GM23338 (cell line): ENCODE results near the gene MED1. TPM values are rescaled to one million over a fixed set of nuclear protein-coding genes. Genes with fewer than 3 reads are reported as not detected.
"Not testable (repeated sequence)": the region's sequence is repeated elsewhere in the genome, so short reads cannot be mapped to it uniquely, and the experiment has no call there.

Source experiments
- ATAC-seq: fragments of 200-7000 bp; cut with Tn5 transposase; 3 replicates; pipeline ENCODE4 v1.9.1; 2020
- DNase-seq: peaks from one replicate; pipeline ENCODE4 v3.0.0-alpha.2; 2015; ENCODE audit warnings: low spot score
- H2AFZ ChIP-seq: fragments of 200-600 bp; sonication (generic); 2 replicates; pipeline ENCODE4 v1.8.0; 2016; ENCODE audit warnings: antibody characterized with exemption, mild to moderate bottlenecking, moderate library complexity
- H3F3A ChIP-seq: fragments of 200-600 bp; sonication (generic); replicated peaks from 2 replicates; pipeline ENCODE4 v1.8.0; 2017; ENCODE audit warnings: antibody characterized with exemption, mixed run types, low read depth
- H3K27ac ChIP-seq: fragments of 200-600 bp; sonication (generic); 2 replicates; pipeline ENCODE4 v1.6.1; 2016; ENCODE audit warnings: low read depth
- H3K27me3 ChIP-seq: fragments of 200-600 bp; sonication (generic); 2 replicates; pipeline ENCODE4 v1.8.0; 2016; ENCODE audit warnings: mild to moderate bottlenecking, mixed run types, moderate library complexity; ENCODE audit not compliant: insufficient read depth
- H3K36me3 ChIP-seq: fragments of 200-600 bp; sonication (generic); 2 replicates; pipeline ENCODE4 v1.8.0; 2016; ENCODE audit warnings: mild to moderate bottlenecking; ENCODE audit not compliant: insufficient read depth
- H3K4me1 ChIP-seq: fragments of 200-600 bp; sonication (generic); 2 replicates; pipeline ENCODE4 v1.8.0; 2016; ENCODE audit warnings: mild to moderate bottlenecking, moderate library complexity; ENCODE audit not compliant: insufficient read depth
- H3K4me2 ChIP-seq: fragments of 200-600 bp; sonication (generic); 2 replicates; pipeline ENCODE4 v1.7.1; 2017; ENCODE audit warnings: mixed run types
- H3K4me3 ChIP-seq: fragments of 200-600 bp; sonication (generic); 2 replicates; pipeline ENCODE4 v1.6.1; 2016; ENCODE audit warnings: mixed run types
- H3K79me2 ChIP-seq: fragments of 200-600 bp; sonication (generic); replicated peaks from 2 replicates; pipeline ENCODE4 v1.8.0; 2017; ENCODE audit warnings: mild to moderate bottlenecking; ENCODE audit not compliant: insufficient read depth
- H3K9me2 ChIP-seq: fragments of 200-600 bp; sonication (generic); 2 replicates; pipeline ENCODE4 v1.8.0; 2017; ENCODE audit not compliant: insufficient read depth
- H4K20me1 ChIP-seq: fragments of 200-600 bp; sonication (generic); replicated peaks from 2 replicates; pipeline ENCODE4 v1.8.0; 2017; ENCODE audit warnings: mild to moderate bottlenecking; ENCODE audit not compliant: insufficient read depth
- H3K27ac Mint-ChIP-seq: 2 replicates; pipeline ENCODE4 v1.8.0; 2020; ENCODE audit warnings: inconsistent platforms, mild to moderate bottlenecking, moderate library complexity, mixed read lengths
- H3K27me3 Mint-ChIP-seq: 3 replicates; pipeline ENCODE4 v1.8.0; 2022; ENCODE audit warnings: low read depth, mild to moderate bottlenecking, moderate library complexity, mixed read lengths, inconsistent platforms; ENCODE audit not compliant: insufficient read depth, poor library complexity
- H3K36me3 Mint-ChIP-seq: 3 replicates; pipeline ENCODE4 v1.8.0; 2021; ENCODE audit warnings: low read depth, mild to moderate bottlenecking, inconsistent platforms, moderate library complexity, mixed read lengths
- H3K4me1 Mint-ChIP-seq: 3 replicates; pipeline ENCODE4 v1.8.0; 2020; ENCODE audit warnings: mild to moderate bottlenecking, inconsistent platforms, mixed read lengths
- H3K4me3 Mint-ChIP-seq: 3 replicates; pipeline ENCODE4 v1.8.0; 2021; ENCODE audit warnings: moderate library complexity, mild to moderate bottlenecking, inconsistent platforms, mixed read lengths
- H3K9me3 Mint-ChIP-seq: 3 replicates; pipeline ENCODE4 v1.8.0; 2020; ENCODE audit warnings: moderate library complexity, mild to moderate bottlenecking, inconsistent platforms, mixed read lengths
- CREB1 ChIP-seq: fragments of 250-450 bp; sonication (Bioruptor Pico); IDR thresholded peaks from 2 replicates; pipeline ENCODE4 v1.5.0; 2020; ENCODE audit warnings: low read depth, mild to moderate bottlenecking, moderate library complexity
- CTCF ChIP-seq, 2 experiments: fragments of 200-600 bp in 1 of 2; sonication (generic) in 1 of 2; conservative IDR thresholded peaks; 2 replicates each; pipeline versions ENCODE4 v1.5.1 to v1.6.1; 2016 to 2017; ENCODE audit warnings: antibody characterized with exemption in 2 of 2, low read depth in 2 of 2, mild to moderate bottlenecking in 2 of 2, moderate library complexity in 1 of 2
- ETS1 ChIP-seq: IDR thresholded peaks from 2 replicates; pipeline ENCODE4 v1.6.1; 2016; ENCODE audit warnings: antibody characterized with exemption
- EZH2 ChIP-seq: fragments of 200-600 bp; sonication (generic); IDR thresholded peaks from one replicate; pipeline ENCODE4 v1.8.0; 2017; ENCODE audit warnings: antibody characterized with exemption, mild to moderate bottlenecking, low read depth; ENCODE audit not compliant: unreplicated experiment
- EZH2phosphoT487 ChIP-seq: fragments of 200-600 bp; sonication (generic); IDR thresholded peaks from one replicate; pipeline ENCODE4 v1.8.1; 2018; ENCODE audit warnings: antibody characterized with exemption; ENCODE audit not compliant: unreplicated experiment
- JUNB ChIP-seq: IDR thresholded peaks from one replicate; pipeline ENCODE4 v1.6.1; 2016; ENCODE audit warnings: antibody characterized with exemption; ENCODE audit not compliant: unreplicated experiment
- NANOG ChIP-seq: IDR thresholded peaks from 2 replicates; pipeline ENCODE4 v1.6.1; 2016; ENCODE audit warnings: antibody characterized with exemption, borderline replicate concordance
- POLR2AphosphoS5 ChIP-seq: IDR thresholded peaks from 2 replicates; pipeline ENCODE4 v1.6.1; 2016; ENCODE audit warnings: antibody characterized with exemption, low read depth
- REST ChIP-seq: IDR thresholded peaks from one replicate; pipeline ENCODE4 v1.6.1; 2018; ENCODE audit warnings: antibody characterized with exemption; ENCODE audit not compliant: unreplicated experiment
- STAT1 ChIP-seq: IDR thresholded peaks from one replicate; pipeline ENCODE4 v1.6.1; 2016; ENCODE audit warnings: antibody characterized with exemption; ENCODE audit not compliant: unreplicated experiment
- ZNF114 ChIP-seq: fragments of 250-450 bp; sonication (Bioruptor Pico); IDR thresholded peaks from 2 replicates; pipeline ENCODE4 v1.5.0; 2020; ENCODE audit warnings: mild to moderate bottlenecking, moderate library complexity
- ZNF331 ChIP-seq: fragments of 250-450 bp; sonication (Bioruptor Pico); IDR thresholded peaks from 2 replicates; pipeline ENCODE4 v1.5.0; 2020; ENCODE audit warnings: low read depth, mild to moderate bottlenecking, moderate library complexity
- polyA plus RNA-seq: library from polyadenylated mRNA; unstranded; fragments of >200 nt; fragmentation: Nextera tagmentation; extraction: Ambion mirVana; gene quantifications from 2 replicates; pipeline ENCODE4 v1.2.1, GENCODE V29; 2016
- total RNA-seq: library from RNA; depleted of rRNA; stranded (reverse); fragments of >200 nt; shearing (Covaris generic); gene quantifications from 2 replicates; pipeline ENCODE4 v1.2.3, GENCODE V29; 2014

MED1 gene
- total and polyA plus RNA-seq, 2 experiments from 2014 or later, result 19.0 to 42.3 TPM

GRCh38 chr17:39376434-39376833 lies 74.6 kb downstream of the MED1 start (continued):
- TF ChIP-seq CTCF (conservative IDR thresholded peaks at IDR 0.05; ENCODE audit: low read depth in 2 of 2) (no peak), NANOG (no peak), EZH2 (no peak), ZNF114 (CRISPR knock-in tag) (no peak), POLR2AphosphoS5 (no peak), ZNF331 (CRISPR knock-in tag) (no peak), EZH2phosphoT487 (no peak), JUNB (no peak), STAT1 (no peak), REST (no peak), ETS1 (no peak), CREB1 (no peak)

GRCh38 chr17:39367805-39368204 lies 83.3 kb downstream of the MED1 start:
- H3K4me3 Mint-ChIP-seq, DNase-seq: not testable (repeated sequence)

More at GRCh38 chr17:39367805-39368204, 83.3 kb downstream of the MED1 start:
- H3K79me2 ChIP-seq, H3K27ac ChIP-seq, H3K4me2 ChIP-seq, H3K4me3 ChIP-seq, H3F3A ChIP-seq, H3K9me2 ChIP-seq, H3K27ac Mint-ChIP-seq, H3K27me3 ChIP-seq, H2AFZ ChIP-seq, ATAC-seq, H3K27me3 Mint-ChIP-seq, H3K9me3 Mint-ChIP-seq, H4K20me1 ChIP-seq, H3K4me1 Mint-ChIP-seq, H3K36me3 Mint-ChIP-seq, H3K36me3 ChIP-seq, H3K4me1 ChIP-seq: not testable (repeated sequence)
